C4-2B (cell line): ENCODE measurements around the gene POLR2E.

Experiments
- CTCF ChIP-seq: fragments of 450-650 bp; conservative IDR thresholded peaks from 2 replicates; pipeline ENCODE4 v1.5.1; 2017; ENCODE audit warnings: mild to moderate bottlenecking
- ZFX ChIP-seq: fragments of 450-650 bp; IDR thresholded peaks from 2 replicates; pipeline ENCODE4 v1.6.1; 2017

- TF ChIP-seq CTCF (no peak), ZFX (no peak)
Measured at GRCh38 chr19:1069009-1069779, 26.0 kb downstream of the POLR2E start.
